ENCODE data around the gene AQP2. TPM values are rescaled to one million over a fixed set of nuclear protein-coding genes. Genes with fewer than 3 reads are reported as not detected.

Gene AQP2
- total RNA-seq, 4 donors from 2014 or later = not detected

- Histone ChIP-seq H3K9me3 (no peaks in the 10 kb centered on the region), H3K36me3 (no peaks in the 10 kb centered on the region), H3K27ac (peak overlapping the region; percentile 56 to 78), H3K27me3 (no peaks in the 10 kb centered on the region), H3K4me3 (peak overlapping the region; percentile 22 to 41), H3K4me1 (no peaks in the 10 kb centered on the region)
- no peak for DNase-seq
- intact Hi-C loops (cut with DNase I; ENCODE audit: low total_unique reads) = no loop called here
- TF ChIP-seq, protein P1, sequence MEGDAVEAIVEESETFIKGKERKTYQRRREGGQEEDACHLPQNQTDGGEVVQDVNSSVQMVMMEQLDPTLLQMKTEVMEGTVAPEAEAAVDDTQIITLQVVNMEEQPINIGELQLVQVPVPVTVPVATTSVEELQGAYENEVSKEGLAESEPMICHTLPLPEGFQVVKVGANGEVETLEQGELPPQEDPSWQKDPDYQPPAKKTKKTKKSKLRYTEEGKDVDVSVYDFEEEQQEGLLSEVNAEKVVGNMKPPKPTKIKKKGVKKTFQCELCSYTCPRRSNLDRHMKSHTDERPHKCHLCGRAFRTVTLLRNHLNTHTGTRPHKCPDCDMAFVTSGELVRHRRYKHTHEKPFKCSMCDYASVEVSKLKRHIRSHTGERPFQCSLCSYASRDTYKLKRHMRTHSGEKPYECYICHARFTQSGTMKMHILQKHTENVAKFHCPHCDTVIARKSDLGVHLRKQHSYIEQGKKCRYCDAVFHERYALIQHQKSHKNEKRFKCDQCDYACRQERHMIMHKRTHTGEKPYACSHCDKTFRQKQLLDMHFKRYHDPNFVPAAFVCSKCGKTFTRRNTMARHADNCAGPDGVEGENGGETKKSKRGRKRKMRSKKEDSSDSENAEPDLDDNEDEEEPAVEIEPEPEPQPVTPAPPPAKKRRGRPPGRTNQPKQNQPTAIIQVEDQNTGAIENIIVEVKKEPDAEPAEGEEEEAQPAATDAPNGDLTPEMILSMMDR (IDR thresholded peaks at IDR 0.05) = no peak
- TF ChIP-seq POLR2A (IDR thresholded peaks at IDR 0.05) = no peak
Observed at GRCh38 chr12:49903351-49903699, 47.2 kb upstream of the AQP2 start.

GRCh38 chr12:49903700-49904423 is 46.7 kb upstream of the AQP2 start, which contains the start of gene FAIM2:
Gene FAIM2 (minus strand): TSS chr12:49903900. CDS start chr12:49903792, 108 bp downstream.
- TF ChIP-seq, protein P1 (IDR thresholded peaks at IDR 0.05) = no peak
- TF ChIP-seq POLR2A (IDR thresholded peaks at IDR 0.05) = no peak
- peak; percentile 81 to 83 for DNase-seq
- Histone ChIP-seq H3K4me3 (peak within 1 kb of the TSS; percentile 22 to 41), H3K27me3 (no peaks in the 10 kb centered on the region), H3K36me3 (no peaks in the 10 kb centered on the region), H3K4me1 (no peaks in the 10 kb centered on the region), H3K9me3 (no peaks in the 10 kb centered on the region), H3K27ac (peak within 1 kb of the TSS; percentile 56 to 78)
- intact Hi-C loops (cut with DNase I; ENCODE audit: low total_unique reads) = no loop called here

DNA sequence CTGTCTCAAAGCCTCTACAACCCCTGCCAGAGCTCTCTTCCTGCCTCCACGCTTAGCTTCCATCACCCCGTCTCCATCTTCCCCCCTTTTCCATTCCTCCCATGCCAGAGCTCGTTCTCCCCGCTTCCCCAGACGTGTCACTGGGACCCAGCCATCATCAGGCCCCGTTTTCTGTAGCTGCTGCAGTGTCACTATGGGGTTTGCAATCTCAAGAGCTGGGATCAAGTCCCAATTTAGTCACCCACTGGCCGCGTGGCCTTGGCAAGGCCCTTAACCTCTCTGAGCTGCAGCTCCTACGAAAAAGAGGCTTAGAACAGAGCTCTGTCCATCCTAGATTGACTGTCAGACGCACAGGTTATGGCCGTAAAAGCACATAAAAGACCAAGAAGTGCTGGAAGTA is 45.9 kb upstream of the AQP2 start:
- no peaks in the 10 kb centered on the region for H3K36me3 ChIP-seq
- no peaks in the 10 kb centered on the region for H3K9me3 ChIP-seq
- H3K4me3 ChIP-seq = no peak overlapping the region
- TF ChIP-seq, protein P1 (IDR thresholded peaks at IDR 0.05) = no peak
- TF ChIP-seq POLR2A (IDR thresholded peaks at IDR 0.05) = no peak
- no peaks in the 10 kb centered on the region for H3K27me3 ChIP-seq
- no peaks in the 10 kb centered on the region for H3K4me1 ChIP-seq
- DNase-seq = no peak
- H3K27ac ChIP-seq = peak overlapping the region; percentile 56 to 78
- intact Hi-C loops (cut with DNase I; ENCODE audit: low total_unique reads) = no loop called here

DNA sequence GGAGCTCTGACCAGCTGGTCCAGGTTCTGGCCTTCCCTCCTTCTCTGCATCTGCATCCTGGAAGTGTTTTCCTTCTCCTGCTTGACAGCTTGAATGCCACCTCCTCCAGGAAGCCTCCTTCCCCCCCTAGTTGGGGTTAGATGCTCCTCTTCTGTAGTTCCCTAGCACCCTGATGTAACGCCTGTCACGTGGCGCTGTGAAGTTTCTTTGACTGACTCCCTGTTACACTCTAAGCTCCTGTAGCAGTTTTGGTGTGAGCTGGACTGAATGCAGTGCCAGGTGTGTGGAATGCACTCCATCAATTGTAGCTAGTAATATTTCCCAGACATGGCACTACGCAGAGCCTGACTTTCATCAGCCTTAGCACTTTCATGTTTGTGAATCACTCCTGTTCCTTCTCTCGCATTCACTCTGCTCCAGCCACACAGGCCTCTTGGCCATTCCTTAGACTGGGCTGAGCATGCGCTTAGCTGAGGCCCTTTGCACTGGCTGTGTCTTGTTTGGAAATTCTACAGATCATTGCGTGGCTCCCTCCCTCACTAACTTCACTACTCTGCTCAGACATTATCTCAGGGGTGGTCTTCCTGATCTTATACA is 44.7 kb upstream of the AQP2 start:
- Histone ChIP-seq H3K27ac (no peak overlapping the region), H3K4me1 (no peaks in the 10 kb centered on the region), H3K9me3 (no peaks in the 10 kb centered on the region), H3K27me3 (no peaks in the 10 kb centered on the region), H3K36me3 (no peaks in the 10 kb centered on the region), H3K4me3 (no peak overlapping the region)
- intact Hi-C loops (cut with DNase I; ENCODE audit: low total_unique reads) = no loop called here
- TF ChIP-seq, protein P1 (IDR thresholded peaks at IDR 0.05) = no peak
- TF ChIP-seq POLR2A (IDR thresholded peaks at IDR 0.05) = no peak
- no peak for DNase-seq

GRCh38 chr12:49907352-49907751 is 43.2 kb upstream of the AQP2 start:
- intact Hi-C loops (cut with DNase I; ENCODE audit: low total_unique reads) = no loop called here

More at GRCh38 chr12:49907352-49907751, 43.2 kb upstream of the AQP2 start:
- no peak for TF ChIP-seq POLR2A (IDR thresholded peaks at IDR 0.05)
- TF ChIP-seq, protein P1 (IDR thresholded peaks at IDR 0.05) = no peak
- DNase-seq = no peak
- H3K9me3 ChIP-seq = no peaks in the 10 kb centered on the region
- no peak overlapping the region for H3K27ac ChIP-seq
- no peak overlapping the region for H3K4me3 ChIP-seq
- no peaks in the 10 kb centered on the region for H3K27me3 ChIP-seq
- H3K4me1 ChIP-seq = no peaks in the 10 kb centered on the region
- H3K36me3 ChIP-seq = no peaks in the 10 kb centered on the region

Measured in uterus (tissue), 4 donors.